Vagina (tissue), 2 donors: ENCODE measurements around the gene CHAT.

Source experiments
- CTCF ChIP-seq, 3 experiments: fragments of 450-650 bp in 2 of 3; fragments of 200-600 bp in 1 of 3; sonication (generic) in 1 of 3; IDR thresholded peaks; one replicate each; pipeline ENCODE4 v1.5.1; 2017 to 2019; ENCODE audit warnings: antibody characterized with exemption in 3 of 3, mild to moderate bottlenecking in 2 of 3, moderate library complexity in 2 of 3
- POLR2AphosphoS5 ChIP-seq, 2 donors: sonication (generic); formaldehyde crosslinking; IDR thresholded peaks; one replicate each; pipeline ENCODE4 v1.9.0; 2017; ENCODE audit warnings: antibody characterized with exemption in 2 of 2, mild to moderate bottlenecking in 2 of 2, low read depth in 1 of 2; ENCODE audit not compliant: insufficient read depth in 1 of 2

DNA sequence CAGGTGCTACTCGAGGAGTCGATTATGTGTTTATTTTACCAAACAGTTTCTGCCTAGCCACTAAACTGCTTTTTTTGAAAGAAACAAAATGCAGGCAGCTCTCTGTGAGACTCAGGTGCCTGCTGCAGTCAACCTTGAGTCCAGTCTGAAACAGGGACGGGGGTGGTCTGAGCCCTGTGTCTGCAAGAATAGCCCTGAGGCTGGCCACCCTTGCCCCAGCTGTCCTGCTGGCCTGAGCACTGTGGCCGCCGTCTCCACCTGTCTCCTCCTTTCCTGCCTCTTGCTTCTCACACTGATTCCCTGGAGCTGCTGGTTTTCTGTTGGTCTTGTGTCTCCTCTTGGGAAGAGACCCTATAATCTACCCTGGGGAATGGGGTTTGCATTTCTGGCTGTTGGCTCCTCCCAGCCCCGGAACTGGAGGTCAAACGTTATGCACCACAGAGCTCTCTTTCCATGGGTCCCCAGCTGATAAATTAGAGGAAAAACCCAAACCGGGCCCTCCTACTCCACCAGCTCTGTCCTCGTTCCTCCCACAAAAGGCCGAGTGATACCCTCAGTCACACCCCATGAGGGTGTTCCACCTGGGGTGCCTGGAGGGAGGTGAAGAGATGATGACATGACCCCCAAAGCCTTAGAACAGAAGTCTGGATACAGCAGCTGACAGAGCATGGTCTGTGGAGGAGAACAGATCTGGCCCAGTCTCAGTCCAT, 18.7 kb upstream of the CHAT start:
- TF ChIP-seq POLR2AphosphoS5 (IDR thresholded peaks at IDR 0.05; ENCODE audit: insufficient read depth in 1 of 2, low read depth in 1 of 2) (no peak), CTCF (IDR thresholded peaks at IDR 0.05) (no peak)
